HepG2 (cell line): ENCODE results near the gene MON1A. TPM values are rescaled to one million over a fixed set of nuclear protein-coding genes. Genes with fewer than 3 reads are reported as not detected.

Experiments used
- AGO1 ChIP-seq: fragments of 200-400 bp; formaldehyde crosslinking; IDR thresholded peaks from 2 replicates; pipeline ENCODE4 v1.6.1; 2017; ENCODE audit warnings: mild to moderate bottlenecking, low read depth, low read length, moderate library complexity; ENCODE audit not compliant: poor library complexity, severe bottlenecking
- AHR ChIP-seq: IDR thresholded peaks from 2 replicates; pipeline ENCODE4 v1.6.1; 2018; ENCODE audit warnings: missing genetic modification reagents, missing compliant biosample characterization
- ARID5B ChIP-seq: IDR thresholded peaks from 2 replicates; pipeline ENCODE4 v1.4.0; 2020; ENCODE audit warnings: mild to moderate bottlenecking, missing genetic modification reagents
- ATAD3A ChIP-seq: sonication (generic); formaldehyde crosslinking; IDR thresholded peaks from 2 replicates; pipeline ENCODE4 v1.4.0; 2020; ENCODE audit warnings: missing genetic modification reagents
- ATRX ChIP-seq: sonication (generic); formaldehyde crosslinking; IDR thresholded peaks from 2 replicates; pipeline ENCODE4 v1.4.0; 2020; ENCODE audit warnings: missing genetic modification reagents, borderline replicate concordance
- HDAC2 ChIP-seq: sonication (generic); formaldehyde crosslinking; IDR thresholded peaks from 2 replicates; pipeline ENCODE4 v1.4.0; 2020; ENCODE audit warnings: missing genetic modification reagents
- KDM6A ChIP-seq: IDR thresholded peaks from 2 replicates; pipeline ENCODE4 v1.6.1; 2016; ENCODE audit warnings: low read depth
- NFYC ChIP-seq: IDR thresholded peaks from 2 replicates; pipeline ENCODE4 v1.6.1; 2016; ENCODE audit warnings: missing genetic modification reagents, missing compliant biosample characterization
- PRDM10 ChIP-seq: sonication (generic); formaldehyde crosslinking; IDR thresholded peaks from 2 replicates; pipeline ENCODE4 v1.4.0; 2020; ENCODE audit warnings: low read depth, missing genetic modification reagents
- SALL1 ChIP-seq: sonication (generic); formaldehyde crosslinking; IDR thresholded peaks from 2 replicates; pipeline ENCODE4 v1.8.0; 2022; ENCODE audit warnings: mild to moderate bottlenecking, missing genetic modification reagents
- SETDB1 ChIP-seq: sonication (generic); formaldehyde crosslinking; IDR thresholded peaks from 2 replicates; pipeline ENCODE4 v1.5.1; 2020; ENCODE audit warnings: missing genetic modification reagents, mild to moderate bottlenecking, borderline replicate concordance
- SRSF4 ChIP-seq: fragments of 200-400 bp; formaldehyde crosslinking; IDR thresholded peaks from one replicate; pipeline ENCODE4 v1.6.1; 2018; ENCODE audit warnings: mild to moderate bottlenecking, low read depth, low read length, moderate library complexity; ENCODE audit not compliant: poor library complexity, severe bottlenecking
- TGIF2 ChIP-seq: IDR thresholded peaks from 2 replicates; pipeline ENCODE4 v1.6.1; 2016; ENCODE audit warnings: control low read depth, missing compliant biosample characterization
- ZNF20 ChIP-seq: sonication (generic); formaldehyde crosslinking; IDR thresholded peaks from 2 replicates; pipeline ENCODE4 v1.4.0; 2020; ENCODE audit warnings: mild to moderate bottlenecking, moderate library complexity, missing genetic modification reagents
- ZNF275 ChIP-seq: sonication (generic); formaldehyde crosslinking; IDR thresholded peaks from 2 replicates; pipeline ENCODE4 v1.8.0; 2022; ENCODE audit warnings: missing genetic modification reagents, mild to moderate bottlenecking, inconsistent platforms, borderline replicate concordance
- ZNF281 ChIP-seq: sonication (generic); formaldehyde crosslinking; IDR thresholded peaks from 2 replicates; pipeline ENCODE4 v1.4.0; 2020; ENCODE audit warnings: missing genetic modification reagents, borderline replicate concordance
- ZNF644 ChIP-seq: IDR thresholded peaks from 2 replicates; pipeline ENCODE4 v1.6.1; 2016; ENCODE audit warnings: low read depth
- polyA plus RNA-seq, 8 experiments: library from polyadenylated mRNA; depleted of rRNA in 3 of 8; stranded (reverse) in 7 of 8; unstranded in 1 of 8; fragments of >200 nt; fragmentation: Illumina TruSeq in 4 of 8; extraction: Trizol in 4 of 8; gene quantifications; 2 replicates each; pipeline versions ENCODE4 v1.2.1 to v1.2.3, GENCODE V29; 2011 to 2016; ENCODE audit warnings: low read depth in 4 of 8, missing spikeins in 1 of 8, mixed read lengths in 1 of 8; ENCODE audit not compliant: insufficient read depth in 1 of 8
- total RNA-seq, 5 experiments: library from RNA; depleted of rRNA; stranded (reverse); fragments of >200 nt; fragmentation: Illumina TruSeq; extraction: Trizol; gene quantifications; 2 replicates each; pipeline ENCODE4 v1.2.3, GENCODE V29; 2016; ENCODE audit warnings: low read depth in 1 of 5

The MON1A gene
- total and polyA plus RNA-seq, 2 of the 13 experiments (the other 11 are each of a cell fraction or from before 2014, with no cell fraction given) = 4.6 to 9.0 TPM

GRCh38 chr3:49929291-49930167 is at the start of gene MON1A (continued):
- TF ChIP-seq ZNF275 (CRISPR knock-in tag) (peak; percentile 49; the same call in 1 of the 2 replicates), SALL1 (peak; percentile 80), SRSF4 (no peak), ARID5B (CRISPR knock-in tag) (peak; percentile 65; the same call in 1 of the 2 replicates), HDAC2 (CRISPR knock-in tag) (peak; percentile 56), ATAD3A (CRISPR knock-in tag) (no peak), PRDM10 (CRISPR knock-in tag) (peak; percentile 58; the same call in 1 of the 2 replicates), ATRX (CRISPR knock-in tag) (no peak), KDM6A (CRISPR knock-in tag) (peak; percentile 61), SETDB1 (no peak), ZNF281 (CRISPR knock-in tag) (no peak), TGIF2 (peak; percentile 97), NFYC (peak; percentile 51; the same call in 1 of the 2 replicates), AHR (no peak), AGO1 (no peak), ZNF644 (CRISPR knock-in tag) (no peak), ZNF20 (CRISPR knock-in tag) (no peak)
